ENCODE data around the gene NEDD8.

DNA sequence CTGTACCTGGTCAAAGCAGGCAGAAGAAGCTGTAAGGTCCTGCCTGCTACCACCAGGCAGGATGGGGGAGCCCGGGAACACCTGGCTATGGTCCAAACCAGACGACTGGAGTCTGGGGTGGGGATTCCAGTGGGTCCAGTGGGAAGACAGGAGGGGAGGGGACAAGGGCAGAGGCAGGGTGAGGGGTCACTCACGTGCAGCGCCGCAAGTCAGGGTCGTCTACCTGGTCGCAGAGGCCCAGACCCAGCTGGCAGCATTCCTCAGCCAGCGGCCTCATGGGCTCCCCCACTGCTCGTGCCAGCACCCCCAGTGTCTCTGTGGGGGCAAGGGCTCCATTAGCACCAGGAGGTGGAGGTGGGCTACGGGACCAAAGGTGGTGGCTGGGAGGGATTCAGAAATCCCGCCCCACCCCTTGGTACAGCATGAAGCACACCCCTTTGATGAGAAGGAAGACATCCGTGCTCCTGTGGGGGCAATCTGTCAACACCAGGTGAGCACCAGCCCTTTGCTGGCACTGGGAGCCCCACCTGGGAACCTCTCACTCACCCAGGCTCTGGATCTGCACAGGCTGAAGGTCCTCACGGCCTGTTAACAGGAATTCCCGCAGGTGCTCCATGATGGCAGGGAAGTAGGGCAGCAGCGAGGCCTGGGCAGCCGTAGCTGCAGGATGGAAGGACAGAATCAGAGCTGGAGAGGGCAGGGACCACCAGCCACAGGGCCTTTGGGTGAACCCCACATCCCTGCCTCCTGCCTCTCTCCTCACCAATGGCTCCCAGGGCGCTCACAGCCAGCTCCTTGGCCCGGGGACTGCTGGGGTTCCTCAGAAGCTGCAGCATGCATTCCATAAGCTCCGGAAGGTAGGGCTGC is 47.8 kb downstream of the NEDD8 start:
- TF ChIP-seq, protein P1, sequence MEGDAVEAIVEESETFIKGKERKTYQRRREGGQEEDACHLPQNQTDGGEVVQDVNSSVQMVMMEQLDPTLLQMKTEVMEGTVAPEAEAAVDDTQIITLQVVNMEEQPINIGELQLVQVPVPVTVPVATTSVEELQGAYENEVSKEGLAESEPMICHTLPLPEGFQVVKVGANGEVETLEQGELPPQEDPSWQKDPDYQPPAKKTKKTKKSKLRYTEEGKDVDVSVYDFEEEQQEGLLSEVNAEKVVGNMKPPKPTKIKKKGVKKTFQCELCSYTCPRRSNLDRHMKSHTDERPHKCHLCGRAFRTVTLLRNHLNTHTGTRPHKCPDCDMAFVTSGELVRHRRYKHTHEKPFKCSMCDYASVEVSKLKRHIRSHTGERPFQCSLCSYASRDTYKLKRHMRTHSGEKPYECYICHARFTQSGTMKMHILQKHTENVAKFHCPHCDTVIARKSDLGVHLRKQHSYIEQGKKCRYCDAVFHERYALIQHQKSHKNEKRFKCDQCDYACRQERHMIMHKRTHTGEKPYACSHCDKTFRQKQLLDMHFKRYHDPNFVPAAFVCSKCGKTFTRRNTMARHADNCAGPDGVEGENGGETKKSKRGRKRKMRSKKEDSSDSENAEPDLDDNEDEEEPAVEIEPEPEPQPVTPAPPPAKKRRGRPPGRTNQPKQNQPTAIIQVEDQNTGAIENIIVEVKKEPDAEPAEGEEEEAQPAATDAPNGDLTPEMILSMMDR (IDR thresholded peaks at IDR 0.05; ENCODE audit: low read length): no peak
- no peak for TF ChIP-seq EZH2 (IDR thresholded peaks at IDR 0.05; ENCODE audit: borderline replicate concordance, low read length)
